Right ventricle myocardium inferior (tissue), 1 donor: Measurements from ENCODE around the gene TCF15. TPM values are rescaled to one million over a fixed set of nuclear protein-coding genes. Genes with fewer than 3 reads are reported as not detected.

Experiments used
- ATAC-seq: fragments of 200-7000 bp; cut with Tn5 transposase; one replicate; pipeline ENCODE4 v1.9.1; 2020; ENCODE audit warnings: mild to moderate bottlenecking, moderate library complexity
- DNase-seq: peaks from one replicate; pipeline ENCODE4 v3.0.0; 2021; ENCODE audit errors: missing footprints
- intact Hi-C: fragments of 100-400 bp; cut with DNase I; formaldehyde crosslinking; loops from one replicate; pipeline ENCODE4 v1.11.0; 2022
- total RNA-seq: library from RNA; stranded (reverse); fragmentation: NEBNext Ultra II Directional; extraction: Animal tissue kit (Norgen Biotek cat#: 25700); gene quantifications from one replicate; pipeline ENCODE4 v1.2.1, GENCODE V29; 2021
- donor health status: DM: no; HTN: yes; CAD: no; lungs with severe emphysema.

TCF15 gene
- total RNA-seq, 1 donor from 2014 or later, result 13.1 TPM

- intact Hi-C loops, result no loop called here
Measured at GRCh38 chr20:621125-621756, 11.1 kb upstream of the TCF15 start.

GRCh38 chr20:620246-620645 lies 10.1 kb upstream of the TCF15 start:
- ATAC-seq (no peak), DNase-seq (no peak)

More at GRCh38 chr20:621125-621756, 11.1 kb upstream of the TCF15 start:
- ATAC-seq, result no peak
- DNase-seq, result no peak

GRCh38 chr20:618980-619379 lies 8.9 kb upstream of the TCF15 start:
- DNase-seq (no peak), ATAC-seq (no peak)
- intact Hi-C loops, result loop anchor here (1.0 kb wide), 1 partner anchor 8 kb away; no protein-coding TSS in a partner anchor

More at GRCh38 chr20:620246-620645, 10.1 kb upstream of the TCF15 start:
- intact Hi-C loops, result no loop called here

- no peak for DNase-seq
- intact Hi-C loops, result no loop called here
- ATAC-seq, result no peak
Measured at GRCh38 chr20:617934-618690, 8.0 kb upstream of the TCF15 start.

GRCh38 chr20:615514-615913 lies 5.4 kb upstream of the TCF15 start:
- ATAC-seq, result no peak
- intact Hi-C loops, result no loop called here
- no peak for DNase-seq

- ATAC-seq (no peak), DNase-seq (no peak)
- intact Hi-C loops, result loop anchor here (1.0 to 2.0 kb wide), 2 partner anchors 7 to 33 kb away; no protein-coding TSS in a partner anchor
Measured at GRCh38 chr20:611843-612185, 1.7 kb upstream of the TCF15 start.

GRCh38 chr20:611047-611842 lies 1.1 kb upstream of the TCF15 start:
- intact Hi-C loops, result loop anchor here (1.0 to 2.0 kb wide), 2 partner anchors 8 to 34 kb away; no protein-coding TSS in a partner anchor
- no peak for ATAC-seq

GRCh38 chr20:609371-609964 lies 641 bp downstream of the TCF15 start:
- DNase-seq (no peak), ATAC-seq (no peak)
- intact Hi-C loops, result no loop called here

More at GRCh38 chr20:611047-611842, 1.1 kb upstream of the TCF15 start:
- DNase-seq, result no peak

GRCh38 chr20:608970-609369 lies 1.1 kb downstream of the TCF15 start:
- intact Hi-C loops, result no loop called here
- no peak for ATAC-seq
- no peak for DNase-seq

GRCh38 chr20:607476-607875 lies 2.6 kb downstream of the TCF15 start:
- no peak for DNase-seq
- intact Hi-C loops, result no loop called here
- ATAC-seq, result no peak

GRCh38 chr20:605237-605636 lies 4.9 kb downstream of the TCF15 start:
- no peak for ATAC-seq
- intact Hi-C loops, result no loop called here
- no peak for DNase-seq

- intact Hi-C loops, result no loop called here
- DNase-seq (no peak), ATAC-seq (peak; percentile 43)
Measured at GRCh38 chr20:603116-603640, 6.9 kb downstream of the TCF15 start.

GRCh38 chr20:602111-602970 lies 7.8 kb downstream of the TCF15 start:
- peak; percentile 77 for ATAC-seq

GRCh38 chr20:600736-601135 lies 9.4 kb downstream of the TCF15 start:
- no peak for ATAC-seq
- intact Hi-C loops, result no loop called here
- DNase-seq, result no peak

More at GRCh38 chr20:602111-602970, 7.8 kb downstream of the TCF15 start:
- DNase-seq, result peak; percentile 85
- intact Hi-C loops, result loop anchor here (1.0 kb wide), 1 partner anchor 28 kb away; no protein-coding TSS in a partner anchor

- DNase-seq (no peak), ATAC-seq (no peak)
- intact Hi-C loops, result no loop called here
Measured at GRCh38 chr20:600141-600540, 10.0 kb downstream of the TCF15 start.

- DNase-seq (no peak), ATAC-seq (no peak)
- intact Hi-C loops, result no loop called here
Measured at GRCh38 chr20:598133-598850, 11.8 kb downstream of the TCF15 start.

- no peak for ATAC-seq
- DNase-seq, result no peak
- intact Hi-C loops, result no loop called here
Measured at GRCh38 chr20:597560-597959, 12.5 kb downstream of the TCF15 start.
